NCI-H1417 (cell line): ENCODE data around the gene PACC1.
A peak's percentile ranks its signal among the peaks of the same experiment; 100 is the strongest.

ENCODE experiments used
- DNase-seq, 3 experiments: peaks; one replicate each; lab custom pipeline; 2025; lab: John Stamatoyannopoulos, UW

The PACC1 gene

GRCh38 chr1:212414328-212415106, at the start of gene PACC1:
Gene PACC1, minus strand, starts transcription at chr1:212414886. Its CDS starts 129 bp downstream, at chr1:212414757.
- peak; percentile 73 to 97 (median 92) for DNase-seq

- no peak for DNase-seq
Observed at GRCh38 chr1:212463565-212464285, 49.0 kb upstream of the PACC1 start.

- DNase-seq, result no peak
Observed at GRCh38 chr1:212461916-212462660, 47.4 kb upstream of the PACC1 start.

GRCh38 chr1:212460376-212460775, 45.7 kb upstream of the PACC1 start:
- no peak for DNase-seq

- no peak for DNase-seq
Observed at GRCh38 chr1:212459656-212460055, 45.0 kb upstream of the PACC1 start.

GRCh38 chr1:212458817-212459216, 44.1 kb upstream of the PACC1 start:
- no peak for DNase-seq

GRCh38 chr1:212457740-212458338, 43.2 kb upstream of the PACC1 start:
- peak; percentile 21 to 66 (median 42) for DNase-seq

GRCh38 chr1:212455803-212456528, 41.3 kb upstream of the PACC1 start:
- DNase-seq, result peak; percentile 60 to 82 (median 68)

GRCh38 chr1:212455401-212455800, 40.7 kb upstream of the PACC1 start:
- no peak for DNase-seq

GRCh38 chr1:212454741-212455140, 40.1 kb upstream of the PACC1 start:
- no peak for DNase-seq

- no peak for DNase-seq
Observed at GRCh38 chr1:212453156-212453857, 38.6 kb upstream of the PACC1 start.

- DNase-seq, result peak in 1 of 3 experiments; percentile 24
Observed at GRCh38 chr1:212452323-212453155, 37.9 kb upstream of the PACC1 start.

- no peak for DNase-seq
Observed at GRCh38 chr1:212451416-212452322, 37.0 kb upstream of the PACC1 start.

GRCh38 chr1:212450331-212450881, 35.7 kb upstream of the PACC1 start:
- DNase-seq, result peak in 2 of 3 experiments; percentile 35 to 47

- no peak for DNase-seq
Observed at GRCh38 chr1:212447478-212447877, 32.8 kb upstream of the PACC1 start.

GRCh38 chr1:212446333-212446732, 31.6 kb upstream of the PACC1 start:
- DNase-seq, result no peak

- DNase-seq, result no peak
Observed at GRCh38 chr1:212442408-212442807, 27.7 kb upstream of the PACC1 start.

- no peak for DNase-seq
Observed at GRCh38 chr1:212440419-212440818, 25.7 kb upstream of the PACC1 start.
